DND-41 (cell line): ENCODE data around the gene ZNRD2.

Experiments
- ATAC-seq: fragments of 200-7000 bp; cut with Tn5 transposase; 3 replicates; pipeline ENCODE4 v1.9.1; 2021; ENCODE audit warnings: low read depth; ENCODE audit not compliant: insufficient read depth
- DNase-seq: peaks from one replicate; pipeline ENCODE4 v3.0.0-alpha.2; 2020
- H2AFZ ChIP-seq: 2 replicates; pipeline ENCODE4 v1.6.0; 2012; ENCODE audit warnings: low read depth, low read length
- H3K27ac ChIP-seq: 2 replicates; pipeline ENCODE4 v1.5.1; 2012; ENCODE audit warnings: low read length, inconsistent platforms
- H3K27me3 ChIP-seq: fragments of 200-600 bp; sonication (generic); 2 replicates; pipeline ENCODE4 v1.6.0; 2012; ENCODE audit warnings: low read length, mild to moderate bottlenecking, inconsistent platforms; ENCODE audit not compliant: insufficient read depth, poor library complexity
- H3K36me3 ChIP-seq: 2 replicates; pipeline ENCODE4 v1.5.1; 2012; ENCODE audit warnings: low read length, inconsistent platforms; ENCODE audit not compliant: insufficient read depth
- H3K4me1 ChIP-seq: 2 replicates; pipeline ENCODE4 v1.5.1; 2012; ENCODE audit warnings: mild to moderate bottlenecking, low read length; ENCODE audit not compliant: insufficient read depth
- H3K4me2 ChIP-seq: 2 replicates; pipeline ENCODE4 v1.6.0; 2012; ENCODE audit warnings: mild to moderate bottlenecking, moderate library complexity, low read length, inconsistent platforms; ENCODE audit not compliant: insufficient read depth
- H3K4me3 ChIP-seq, 2 experiments: fragments of 200-600 bp in 1 of 2; shearing (Covaris generic) in 1 of 2; 2 replicates each; pipeline ENCODE4 v1.5.1; 2012 to 2016; ENCODE audit warnings: inconsistent platforms in 2 of 2, low read length in 2 of 2, mild to moderate bottlenecking in 2 of 2, low read depth in 1 of 2, moderate library complexity in 1 of 2
- H3K79me2 ChIP-seq: 2 replicates; pipeline ENCODE4 v1.6.0; 2012; ENCODE audit warnings: low read length, inconsistent platforms; ENCODE audit not compliant: insufficient read depth
- H3K9ac ChIP-seq: 2 replicates; pipeline ENCODE4 v1.6.0; 2012; ENCODE audit warnings: low read depth, mild to moderate bottlenecking, inconsistent platforms, low read length, moderate library complexity
- H3K9me3 ChIP-seq: 2 replicates; pipeline ENCODE4 v1.5.1; 2012; ENCODE audit warnings: low read length, moderate library complexity, mild to moderate bottlenecking, inconsistent platforms; ENCODE audit not compliant: insufficient read depth, severe bottlenecking
- H4K20me1 ChIP-seq: 2 replicates; pipeline ENCODE4 v1.6.0; 2012; ENCODE audit warnings: low read length; ENCODE audit not compliant: insufficient read depth
- EZH2 ChIP-seq: IDR thresholded peaks from 3 replicates; pipeline ENCODE4 v1.6.1; 2012; ENCODE audit warnings: borderline replicate concordance, low read depth, mild to moderate bottlenecking, moderate library complexity, low read length, inconsistent platforms; ENCODE audit not compliant: severe bottlenecking
- TF ChIP-seq, protein P1 (sequence below): IDR thresholded peaks from 2 replicates; pipeline ENCODE4 v1.5.1; 2012; ENCODE audit warnings: borderline replicate concordance, low read length, moderate library complexity, mild to moderate bottlenecking; ENCODE audit not compliant: poor library complexity, severe bottlenecking; ENCODE audit errors: extremely low read depth

The ZNRD2 gene

DNA sequence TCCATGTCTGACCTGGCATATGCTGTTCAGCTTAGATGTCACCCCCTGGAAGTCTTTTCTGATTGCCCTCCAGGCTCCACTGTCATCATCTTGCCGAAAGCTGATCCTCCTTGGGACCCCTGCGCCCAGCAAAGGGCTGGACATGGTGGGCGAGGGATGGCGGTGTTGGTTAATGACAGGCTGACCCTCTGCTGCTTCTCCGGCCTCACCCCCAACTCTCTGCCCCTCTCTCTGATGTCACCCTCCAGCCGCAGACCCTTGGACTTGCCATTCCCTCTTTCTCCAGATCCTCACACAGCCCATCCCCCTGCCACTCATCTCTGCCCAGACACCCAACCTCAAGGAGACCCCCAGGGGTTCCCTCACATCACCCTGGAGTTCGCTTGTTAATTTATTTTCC is 7.9 kb downstream of the ZNRD2 start:
- Histone ChIP-seq H3K27me3 (no peaks in the 10 kb centered on the region), H3K36me3 (peaks cover 46% of the 10 kb centered on the region), H3K27ac (peak overlapping the region; percentile 75; the same call in 1 of the 2 replicates), H3K4me2 (0 out of 2 replicates have a peak overlapping the region, but pooled peaks have one; percentile 99), H3K9ac (peak overlapping the region; percentile 13; the same call in 1 of the 2 replicates), H3K9me3 (no peaks in the 10 kb centered on the region), H3K79me2 (peaks cover 25% of the 10 kb centered on the region), H3K4me1 (peaks cover 46% of the 10 kb centered on the region), H2AFZ (no peak overlapping the region), H3K4me3 (no peak overlapping the region), H4K20me1 (peaks cover 23% of the 10 kb centered on the region)
- ATAC-seq (no peak), DNase-seq (no peak)
- TF ChIP-seq, protein P1, sequence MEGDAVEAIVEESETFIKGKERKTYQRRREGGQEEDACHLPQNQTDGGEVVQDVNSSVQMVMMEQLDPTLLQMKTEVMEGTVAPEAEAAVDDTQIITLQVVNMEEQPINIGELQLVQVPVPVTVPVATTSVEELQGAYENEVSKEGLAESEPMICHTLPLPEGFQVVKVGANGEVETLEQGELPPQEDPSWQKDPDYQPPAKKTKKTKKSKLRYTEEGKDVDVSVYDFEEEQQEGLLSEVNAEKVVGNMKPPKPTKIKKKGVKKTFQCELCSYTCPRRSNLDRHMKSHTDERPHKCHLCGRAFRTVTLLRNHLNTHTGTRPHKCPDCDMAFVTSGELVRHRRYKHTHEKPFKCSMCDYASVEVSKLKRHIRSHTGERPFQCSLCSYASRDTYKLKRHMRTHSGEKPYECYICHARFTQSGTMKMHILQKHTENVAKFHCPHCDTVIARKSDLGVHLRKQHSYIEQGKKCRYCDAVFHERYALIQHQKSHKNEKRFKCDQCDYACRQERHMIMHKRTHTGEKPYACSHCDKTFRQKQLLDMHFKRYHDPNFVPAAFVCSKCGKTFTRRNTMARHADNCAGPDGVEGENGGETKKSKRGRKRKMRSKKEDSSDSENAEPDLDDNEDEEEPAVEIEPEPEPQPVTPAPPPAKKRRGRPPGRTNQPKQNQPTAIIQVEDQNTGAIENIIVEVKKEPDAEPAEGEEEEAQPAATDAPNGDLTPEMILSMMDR = no peak
- no peak for TF ChIP-seq EZH2

GRCh38 chr11:65578667-65579066 is 8.4 kb downstream of the ZNRD2 start:
- no peak overlapping the region for H3K27ac ChIP-seq
- H3K9me3 ChIP-seq = no peaks in the 10 kb centered on the region
- ATAC-seq (no peak), DNase-seq (no peak)
- TF ChIP-seq, protein P1 = no peak
- no peak for TF ChIP-seq EZH2
- H4K20me1 ChIP-seq = peaks cover 18% of the 10 kb centered on the region
- H3K4me2 ChIP-seq = 0 out of 2 replicates have a peak overlapping the region, but pooled peaks have one; percentile 3
- H2AFZ ChIP-seq = no peak overlapping the region
- H3K4me3 ChIP-seq = no peak overlapping the region
- peaks cover 42% of the 10 kb centered on the region for H3K36me3 ChIP-seq
- H3K4me1 ChIP-seq = peaks cover 41% of the 10 kb centered on the region
- H3K27me3 ChIP-seq = no peaks in the 10 kb centered on the region
- H3K79me2 ChIP-seq = peaks cover 20% of the 10 kb centered on the region
- H3K9ac ChIP-seq = no peak overlapping the region

- TF ChIP-seq EZH2 = no peak
- TF ChIP-seq, protein P1 = no peak
- Histone ChIP-seq H3K27ac (no peak overlapping the region), H2AFZ (no peak overlapping the region), H3K27me3 (no peaks in the 10 kb centered on the region), H3K4me2 (no peak overlapping the region), H4K20me1 (peaks cover 15% of the 10 kb centered on the region), H3K4me3 (no peak overlapping the region), H3K9me3 (no peaks in the 10 kb centered on the region), H3K4me1 (peaks cover 35% of the 10 kb centered on the region), H3K36me3 (peaks cover 43% of the 10 kb centered on the region), H3K9ac (no peak overlapping the region), H3K79me2 (peaks cover 18% of the 10 kb centered on the region)
- no peak for DNase-seq
- ATAC-seq = no peak
Measured at GRCh38 chr11:65579291-65579690, 9.0 kb downstream of the ZNRD2 start.
